T-helper 2 cell treated with Interferon-gamma antibody and Interleukin-4, amounts not matched to agents 5 μg/mL and 100 μg/mL, for 36 hours (primary cell): ENCODE data around the gene PHRF1.
"Not testable (repeated sequence)": the region's sequence is repeated elsewhere in the genome, so short reads cannot be mapped to it uniquely, and the experiment has no call there.

Experiments used
- DNase-seq: peaks from one replicate; pipeline ENCODE4 v3.0.0; 2021; ENCODE audit warnings: low spot score
- H3K27ac Mint-ChIP-seq: one replicate; pipeline ENCODE4 v1.8.0; 2021; ENCODE audit warnings: mild to moderate bottlenecking, mixed read lengths
- H3K27me3 Mint-ChIP-seq: one replicate; pipeline ENCODE4 v1.8.0; 2021; ENCODE audit warnings: low read depth, mixed read lengths
- H3K36me3 Mint-ChIP-seq: one replicate; pipeline ENCODE4 v1.8.0; 2021; ENCODE audit warnings: low read depth, mixed read lengths
- H3K4me1 Mint-ChIP-seq: one replicate; pipeline ENCODE4 v1.8.0; 2021; ENCODE audit warnings: low read depth, mixed read lengths
- H3K4me3 Mint-ChIP-seq: one replicate; pipeline ENCODE4 v1.8.0; 2022; ENCODE audit warnings: mild to moderate bottlenecking, moderate library complexity, mixed read lengths
- H3K9me3 Mint-ChIP-seq: one replicate; pipeline ENCODE4 v1.8.0; 2021; ENCODE audit warnings: mixed read lengths

The PHRF1 gene

GRCh38 chr11:569158-569885 is 6.9 kb upstream of the PHRF1 start:
- Mint-ChIP-seq H3K27ac (peak overlapping the region; percentile 68), H3K4me3 (peak overlapping the region; percentile 78), H3K4me1 (peaks cover 8% of the 10 kb centered on the region), H3K27me3 (no peaks in the 10 kb centered on the region), H3K9me3 (no peaks in the 10 kb centered on the region), H3K36me3 (peaks cover 8% of the 10 kb centered on the region)
- no peak for DNase-seq

GRCh38 chr11:571802-572185 is 4.5 kb upstream of the PHRF1 start:
- Mint-ChIP-seq H3K4me3 (no peak overlapping the region), H3K27ac (no peak overlapping the region), H3K4me1 (peaks cover 16% of the 10 kb centered on the region), H3K9me3 (no peaks in the 10 kb centered on the region), H3K27me3 (peaks cover 5% of the 10 kb centered on the region), H3K36me3 (peaks cover 6% of the 10 kb centered on the region)
- no peak for DNase-seq

GRCh38 chr11:573146-573759 is 3.0 kb upstream of the PHRF1 start:
- Mint-ChIP-seq H3K4me1 (peaks cover 22% of the 10 kb centered on the region), H3K36me3 (peaks cover 6% of the 10 kb centered on the region), H3K27me3 (peaks cover 5% of the 10 kb centered on the region), H3K4me3 (no peak overlapping the region), H3K27ac (no peak overlapping the region), H3K9me3 (no peaks in the 10 kb centered on the region)
- DNase-seq, result no peak

- not testable (repeated sequence) for DNase-seq
- H3K4me3 Mint-ChIP-seq, result peak overlapping the region; percentile 88
- peak overlapping the region; percentile 23 for H3K27ac Mint-ChIP-seq
Measured at GRCh38 chr11:574031-574570, 2.2 kb upstream of the PHRF1 start.

DNA sequence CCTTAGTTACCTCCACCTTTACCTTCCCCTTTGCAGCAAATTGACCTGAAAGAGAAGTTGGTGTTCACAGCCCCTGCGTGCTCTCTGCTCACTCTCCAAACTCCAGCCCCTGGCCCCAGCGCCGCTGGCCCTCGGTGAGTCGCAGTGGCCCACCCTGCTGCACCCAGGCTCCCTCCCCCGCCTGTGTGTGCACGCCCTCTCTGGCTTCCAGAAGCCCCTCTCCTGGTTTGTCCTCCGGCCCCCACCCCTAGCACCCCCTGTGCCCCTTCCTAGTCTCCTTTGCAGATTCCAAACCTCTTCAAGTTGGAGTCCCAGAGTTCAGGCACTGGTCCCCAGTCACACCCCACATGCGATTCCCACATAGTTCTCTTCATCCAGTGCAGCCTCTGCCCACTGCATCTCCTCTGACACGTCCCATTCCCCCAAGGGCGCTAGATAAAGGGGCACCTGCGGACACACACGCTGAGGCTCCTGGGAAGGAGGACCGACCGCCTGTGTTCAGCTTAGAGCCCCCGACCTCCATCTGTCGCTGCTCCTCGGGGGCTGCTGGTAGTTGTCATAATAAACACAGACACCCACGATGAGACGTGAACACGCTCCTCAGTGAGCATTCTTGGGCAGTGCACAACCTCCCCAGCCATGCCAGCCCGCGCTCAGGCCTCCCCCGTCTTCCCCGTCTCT is 1.5 kb upstream of the PHRF1 start:
- peaks cover 5% of the 10 kb centered on the region for H3K27me3 Mint-ChIP-seq
- no peaks in the 10 kb centered on the region for H3K9me3 Mint-ChIP-seq
- H3K36me3 Mint-ChIP-seq, result peaks cover 6% of the 10 kb centered on the region
- peaks cover 31% of the 10 kb centered on the region for H3K4me1 Mint-ChIP-seq
- H3K4me3 Mint-ChIP-seq, result peak overlapping the region; percentile 88
- DNase-seq, result no peak
- H3K27ac Mint-ChIP-seq, result peak overlapping the region; percentile 67

More at GRCh38 chr11:574031-574570, 2.2 kb upstream of the PHRF1 start:
- peaks cover 27% of the 10 kb centered on the region for H3K4me1 Mint-ChIP-seq
- not testable (repeated sequence) for H3K27me3 Mint-ChIP-seq, H3K36me3 Mint-ChIP-seq, H3K9me3 Mint-ChIP-seq

DNA sequence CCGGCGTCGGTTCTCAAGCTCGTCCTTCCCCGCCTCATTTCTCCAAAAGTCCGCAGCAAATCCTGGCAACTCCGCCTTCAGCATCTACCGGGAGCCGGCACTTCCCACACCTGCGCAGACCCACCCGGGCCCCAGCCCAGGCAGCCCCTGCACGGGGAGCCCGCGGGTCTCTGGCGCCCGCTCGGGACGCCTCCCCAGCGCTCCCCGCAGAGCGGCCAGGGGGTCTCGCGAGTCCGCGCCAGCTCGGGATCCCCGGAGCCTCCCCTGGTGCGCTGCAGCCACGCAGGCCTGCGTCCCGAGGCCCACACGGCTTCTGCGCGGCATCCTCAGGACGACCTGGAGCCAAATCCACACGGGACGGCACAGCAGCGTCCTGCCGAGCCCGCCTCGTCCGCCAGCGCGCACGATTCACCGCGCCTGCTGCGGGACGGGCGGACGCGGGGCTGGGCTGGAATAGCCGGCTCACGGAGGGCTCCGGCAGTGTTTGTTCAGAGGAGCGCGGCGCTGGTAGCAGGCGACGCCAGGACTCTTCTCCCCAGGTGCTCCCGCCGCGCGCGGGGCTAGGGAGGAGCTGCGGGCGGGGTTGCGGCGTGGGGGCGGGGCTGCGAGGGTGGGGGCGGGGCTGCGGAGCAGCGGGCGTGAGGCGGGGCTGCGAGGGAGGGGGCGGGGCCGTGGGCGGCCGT is 816 bp upstream of the PHRF1 start:
- Mint-ChIP-seq H3K4me3 (peak overlapping the region; percentile 88), H3K36me3 (peaks cover 6% of the 10 kb centered on the region), H3K27ac (peak overlapping the region; percentile 67), H3K4me1 (peaks cover 32% of the 10 kb centered on the region), H3K27me3 (peaks cover 5% of the 10 kb centered on the region), H3K9me3 (no peaks in the 10 kb centered on the region)
- DNase-seq, result no peak

GRCh38 chr11:576811-577610 is 741 bp downstream of the PHRF1 start:
- H3K36me3 Mint-ChIP-seq, result peaks cover 9% of the 10 kb centered on the region
- peaks cover 5% of the 10 kb centered on the region for H3K27me3 Mint-ChIP-seq
- no peak for DNase-seq
- peak overlapping the region; percentile 88 for H3K27ac Mint-ChIP-seq
- H3K4me1 Mint-ChIP-seq, result peaks cover 36% of the 10 kb centered on the region
- H3K9me3 Mint-ChIP-seq, result no peaks in the 10 kb centered on the region
- H3K4me3 Mint-ChIP-seq, result peak overlapping the region; percentile 94

DNA sequence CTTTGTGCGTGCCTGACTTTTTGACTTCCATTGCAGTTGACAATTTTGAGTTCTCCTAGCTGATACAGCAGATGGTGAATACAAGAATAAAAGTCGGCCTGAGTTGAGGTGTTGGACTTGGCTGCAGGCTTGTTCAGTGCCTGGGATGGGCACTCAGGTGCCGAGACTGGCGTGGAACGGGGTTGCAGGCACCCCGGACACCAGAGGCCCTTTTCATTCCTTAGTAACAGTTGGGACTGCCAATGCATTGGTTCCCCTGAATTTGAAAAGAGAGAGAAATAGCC is 1.3 kb downstream of the PHRF1 start:
- Mint-ChIP-seq H3K4me1 (peaks cover 36% of the 10 kb centered on the region), H3K9me3 (no peaks in the 10 kb centered on the region), H3K27ac (peak overlapping the region; percentile 88), H3K27me3 (peaks cover 5% of the 10 kb centered on the region), H3K36me3 (peaks cover 11% of the 10 kb centered on the region), H3K4me3 (peak overlapping the region; percentile 94)
- DNase-seq, result no peak

DNA sequence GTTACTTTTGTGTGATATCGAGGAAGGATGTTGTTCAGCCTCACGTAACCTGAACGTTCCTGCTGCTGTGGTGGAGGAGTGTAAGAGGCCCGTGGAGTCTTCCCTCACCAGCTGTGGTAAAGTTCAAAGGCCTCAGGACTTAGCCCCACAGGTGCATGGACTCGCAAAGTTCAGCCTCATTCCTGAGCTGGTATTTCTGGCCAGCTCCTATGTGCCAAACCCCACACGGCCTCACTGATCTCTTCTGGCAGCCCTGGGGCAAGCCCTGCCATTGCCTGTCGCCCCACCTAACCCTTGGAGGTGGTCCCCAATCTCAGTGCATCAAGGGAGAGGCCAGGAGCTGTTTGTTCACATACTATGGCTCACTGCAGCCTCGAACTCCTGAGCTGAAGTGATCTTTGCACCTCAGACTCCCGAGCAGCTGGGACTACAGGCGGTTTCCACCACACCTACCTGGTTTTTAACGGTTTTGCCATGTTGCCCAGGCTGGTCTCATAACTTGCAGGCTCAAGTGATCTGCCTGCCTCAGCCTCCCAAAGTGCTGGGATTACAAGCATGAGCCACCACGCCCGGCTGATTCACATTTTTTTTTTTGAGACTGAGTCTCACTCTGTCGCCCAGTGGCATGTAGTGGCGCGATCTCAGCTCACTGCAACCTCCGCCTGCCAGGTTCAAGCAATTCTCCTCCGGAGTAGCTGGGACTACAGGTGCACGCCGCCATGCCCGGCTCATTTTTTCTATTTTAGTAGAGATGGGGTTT is 2.2 kb downstream of the PHRF1 start:
- Mint-ChIP-seq H3K27ac (no peak overlapping the region), H3K36me3 (peaks cover 11% of the 10 kb centered on the region), H3K27me3 (peaks cover 5% of the 10 kb centered on the region), H3K4me3 (peak overlapping the region; percentile 94), H3K4me1 (peaks cover 36% of the 10 kb centered on the region), H3K9me3 (no peaks in the 10 kb centered on the region)
- no peak for DNase-seq

- H3K27me3 Mint-ChIP-seq, result peaks cover 1% of the 10 kb centered on the region
- no peaks in the 10 kb centered on the region for H3K9me3 Mint-ChIP-seq
- DNase-seq, result no peak
- H3K27ac Mint-ChIP-seq, result peak overlapping the region; percentile 60
- no peak overlapping the region for H3K4me3 Mint-ChIP-seq
- peaks cover 26% of the 10 kb centered on the region for H3K4me1 Mint-ChIP-seq
- H3K36me3 Mint-ChIP-seq, result peaks cover 17% of the 10 kb centered on the region
Measured at GRCh38 chr11:579830-580601, 3.7 kb downstream of the PHRF1 start.

DNA sequence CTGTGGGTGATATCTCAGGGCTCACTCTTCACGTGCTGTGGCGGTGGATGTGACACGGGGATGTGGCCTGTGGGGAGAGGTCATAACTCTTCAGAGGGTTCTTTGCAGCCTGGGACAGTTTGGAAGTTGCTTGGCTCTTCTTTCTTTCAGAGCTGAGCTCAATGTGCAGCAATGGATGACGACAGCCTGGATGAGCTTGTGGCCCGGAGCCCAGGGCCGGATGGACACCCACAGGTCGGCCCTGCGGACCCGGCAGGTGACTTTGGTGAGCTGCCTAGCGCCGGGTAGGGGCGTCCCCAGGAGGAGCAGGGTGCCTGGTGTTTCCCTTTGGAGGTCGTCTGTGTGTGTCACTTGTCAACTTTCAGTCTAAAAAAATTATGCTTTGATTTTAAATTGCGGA is 5.1 kb downstream of the PHRF1 start:
- H3K27ac Mint-ChIP-seq, result no peak overlapping the region
- H3K27me3 Mint-ChIP-seq, result no peaks in the 10 kb centered on the region
- H3K4me1 Mint-ChIP-seq, result peaks cover 28% of the 10 kb centered on the region
- no peak for DNase-seq
- no peaks in the 10 kb centered on the region for H3K9me3 Mint-ChIP-seq
- H3K36me3 Mint-ChIP-seq, result peaks cover 21% of the 10 kb centered on the region
- peak overlapping the region; percentile 9 for H3K4me3 Mint-ChIP-seq

GRCh38 chr11:581752-582151 is 5.5 kb downstream of the PHRF1 start:
- Mint-ChIP-seq H3K9me3 (no peaks in the 10 kb centered on the region), H3K4me3 (no peak overlapping the region), H3K27me3 (no peaks in the 10 kb centered on the region), H3K36me3 (peaks cover 24% of the 10 kb centered on the region), H3K4me1 (peaks cover 31% of the 10 kb centered on the region), H3K27ac (no peak overlapping the region)
- DNase-seq, result no peak
